HG03521 (cell line): ENCODE measurements around the gene TMEM237.

Experiments
- ATAC-seq: cut with Tn5 transposase; IDR thresholded peaks from one replicate; pipeline ENCODE4 v1.9.1; 2021; ENCODE audit warnings: mild to moderate bottlenecking, moderate library complexity; ENCODE audit not compliant: unreplicated experiment

The TMEM237 gene

GRCh38 chr2:201642579-201643215 is 606 bp downstream of the TMEM237 start:
- ATAC-seq, result peak; percentile 82

- ATAC-seq, result peak; percentile 26
These were observed 1.2 kb downstream of the TMEM237 start for GRCh38 chr2:201642086-201642578.

DNA sequence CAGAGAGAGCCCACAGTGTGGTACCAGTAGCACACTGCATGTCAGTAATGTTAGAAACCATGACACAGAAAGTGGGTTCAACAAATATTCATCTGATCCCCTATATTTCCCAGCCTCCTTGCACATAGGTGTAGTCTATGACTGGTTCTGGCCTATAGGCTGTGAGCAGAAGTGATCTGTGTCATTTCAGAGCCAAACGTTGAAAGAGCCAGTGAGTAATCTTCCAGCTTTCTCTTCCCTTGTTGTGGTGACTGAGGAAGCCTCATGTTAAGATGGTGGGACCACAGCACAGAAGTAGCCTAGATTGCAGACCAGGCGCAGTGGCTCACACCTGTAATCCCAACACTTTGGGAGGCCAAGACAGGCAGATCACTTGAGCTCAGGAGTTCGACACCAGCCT is 4.1 kb downstream of the TMEM237 start:
- ATAC-seq, result no peak

GRCh38 chr2:201638326-201638725 is 5.0 kb downstream of the TMEM237 start:
- ATAC-seq, result no peak

DNA sequence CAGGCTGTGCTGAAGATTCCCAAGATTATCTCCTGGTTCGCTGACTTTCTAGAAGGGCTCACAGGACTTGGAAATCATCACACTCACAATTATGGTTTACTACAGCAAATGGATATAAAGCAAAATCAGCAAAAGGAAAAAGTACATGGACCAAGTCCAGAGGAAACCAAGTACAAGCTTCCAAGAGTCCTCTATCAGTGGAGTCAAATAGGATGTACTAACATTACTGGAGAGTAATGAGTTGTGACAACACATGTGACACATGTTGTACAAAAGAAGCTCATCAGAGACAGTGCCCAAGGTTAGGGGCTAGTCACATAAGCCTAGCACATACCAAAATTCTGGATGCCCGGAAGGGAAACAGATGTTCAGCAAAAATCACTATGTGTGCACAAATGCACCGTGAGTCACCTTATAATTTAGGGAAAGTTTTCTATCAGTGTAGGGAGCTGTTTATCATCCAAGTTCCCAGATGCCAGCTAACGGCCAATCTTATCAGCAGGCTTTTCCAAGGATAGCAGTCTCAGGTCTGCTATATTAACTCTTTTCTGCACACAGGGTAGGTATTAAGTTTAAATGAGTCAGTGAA is 9.5 kb downstream of the TMEM237 start:
- no peak for ATAC-seq

GRCh38 chr2:201631041-201631440 is 12.3 kb downstream of the TMEM237 start:
- no peak for ATAC-seq

- no peak for ATAC-seq
These were observed 12.7 kb downstream of the TMEM237 start for GRCh38 chr2:201630577-201630976.

DNA sequence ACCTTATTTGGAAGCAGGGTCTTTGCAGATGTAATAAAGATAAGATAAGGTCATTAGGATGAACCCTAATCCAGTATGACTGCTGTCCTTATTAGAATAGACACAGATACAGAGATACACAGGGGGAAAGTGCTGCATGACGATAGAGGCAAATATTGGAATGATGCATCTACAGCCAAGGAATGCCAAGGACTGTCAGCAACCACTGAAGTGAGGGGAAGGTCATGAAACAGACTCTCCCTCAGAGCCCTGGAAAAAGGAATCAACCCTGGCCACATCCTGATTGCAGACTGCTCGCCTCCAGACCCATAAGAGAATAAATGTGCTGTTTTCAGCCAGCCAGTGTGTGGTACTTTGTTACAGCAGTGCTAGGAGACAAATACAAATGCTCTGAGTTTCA is 14.8 kb downstream of the TMEM237 start:
- ATAC-seq, result no peak

- no peak for ATAC-seq
These were observed 20.9 kb downstream of the TMEM237 start for GRCh38 chr2:201622306-201622970.

DNA sequence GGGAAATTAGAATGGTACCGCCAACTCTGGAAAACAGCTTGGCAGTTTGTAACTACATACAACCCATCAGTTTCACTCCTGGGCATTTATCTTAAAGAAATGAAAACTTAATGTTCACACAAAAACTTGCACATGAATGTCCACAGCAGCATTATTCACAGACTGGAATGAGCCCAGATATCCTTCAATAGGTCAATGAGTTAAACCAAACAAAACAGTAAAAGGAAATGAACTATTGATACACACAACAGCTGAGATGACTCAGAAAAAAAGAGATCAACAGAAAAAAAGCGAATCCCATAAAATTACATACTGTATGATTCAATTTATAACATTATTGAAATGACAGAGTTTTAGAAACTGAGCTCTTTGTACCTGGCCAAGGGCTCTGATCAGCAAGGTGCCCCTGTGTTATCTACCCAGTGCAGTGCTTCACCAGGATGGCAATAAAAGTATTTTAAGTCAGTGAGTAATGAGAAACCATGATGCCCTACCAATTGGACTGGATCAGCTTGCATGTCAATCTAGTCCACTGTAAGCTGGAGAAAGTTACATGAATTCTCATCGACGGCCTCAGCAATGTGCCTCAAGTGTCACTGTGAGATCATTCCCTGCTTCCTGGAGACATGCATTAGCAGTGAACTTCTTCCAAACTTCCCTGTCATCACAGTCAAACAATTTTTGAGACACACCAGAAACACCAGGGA is 21.9 kb downstream of the TMEM237 start:
- no peak for ATAC-seq

DNA sequence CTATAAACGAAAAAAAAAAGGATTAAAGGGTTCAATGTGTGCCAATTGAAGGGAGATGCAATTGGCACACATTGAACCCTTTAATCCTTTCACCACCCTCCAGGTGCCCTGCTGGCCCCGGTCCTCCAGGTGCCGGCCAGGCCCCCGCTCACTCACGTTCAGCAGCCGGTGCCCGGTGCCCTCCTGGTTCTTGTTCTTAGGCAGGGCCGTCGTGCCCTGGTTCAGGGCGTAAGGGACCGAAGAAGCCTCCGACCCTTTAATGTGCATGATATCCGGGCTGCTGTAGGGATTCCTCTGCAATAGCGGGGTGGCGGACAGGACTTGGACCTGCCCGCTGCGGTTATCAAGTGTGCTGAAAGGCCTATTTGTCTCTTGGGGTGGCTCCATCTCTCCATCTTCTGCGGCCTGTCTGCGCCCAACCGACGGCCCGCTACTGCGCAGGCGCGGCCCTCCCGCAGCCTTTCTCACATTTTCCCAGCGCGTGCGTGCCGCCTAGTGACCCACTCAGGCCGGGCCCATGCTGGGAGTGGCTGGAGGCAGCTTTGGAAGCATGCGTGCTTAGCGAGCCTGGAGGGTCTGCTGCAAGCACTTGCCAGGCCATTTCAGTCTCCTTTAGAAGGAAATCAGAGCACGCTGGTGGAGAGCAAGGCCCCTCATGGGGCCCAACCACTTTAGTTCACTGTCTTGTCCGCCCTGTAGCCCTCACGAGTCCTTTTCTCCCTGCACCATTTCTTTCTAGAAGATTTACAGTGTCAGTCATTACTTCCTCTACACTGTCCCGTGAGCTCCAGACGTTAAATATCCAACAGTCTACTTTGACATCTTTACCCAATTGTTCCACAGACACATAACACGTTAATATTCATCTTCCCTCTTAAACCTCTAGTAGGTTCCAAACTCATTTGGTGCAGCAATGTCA is 24.3 kb downstream of the TMEM237 start:
- no peak for ATAC-seq

DNA sequence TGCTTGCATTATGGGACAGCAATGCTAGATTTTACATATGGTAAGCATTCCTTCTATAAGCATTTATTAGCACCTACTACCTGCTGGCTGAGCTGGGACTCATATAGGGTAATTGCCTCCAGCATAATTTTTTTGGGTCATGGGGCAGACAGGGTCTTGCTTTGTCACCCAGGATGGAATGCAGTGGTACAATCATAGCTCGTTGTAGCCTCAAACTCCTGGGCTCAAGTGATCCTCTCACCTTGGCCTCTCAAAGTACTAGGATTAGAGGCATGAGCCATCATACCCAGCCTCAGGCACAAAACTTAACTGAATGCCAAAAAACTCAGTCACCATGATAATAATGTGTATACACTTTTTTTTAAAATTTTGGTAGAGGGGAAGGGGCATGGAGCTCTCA is 35.3 kb downstream of the TMEM237 start:
- ATAC-seq, result no peak

DNA sequence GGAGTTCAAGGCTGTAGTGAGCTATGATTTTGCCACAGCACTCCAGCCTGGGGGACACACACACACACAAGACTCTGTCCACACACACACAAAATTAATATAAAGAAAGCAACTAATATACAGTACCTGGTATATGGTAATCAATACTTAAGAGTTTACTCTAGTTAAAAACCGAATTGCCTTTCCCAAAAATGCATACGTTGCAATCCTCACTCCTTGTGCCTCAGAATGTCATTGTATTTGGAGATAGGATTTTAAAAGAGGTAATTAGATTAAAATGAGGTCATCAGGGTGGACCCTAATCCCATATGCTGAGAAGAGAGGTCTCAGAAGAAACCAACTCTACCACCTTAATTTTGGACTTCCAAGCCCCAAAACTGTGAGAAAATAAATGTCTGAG is 35.7 kb downstream of the TMEM237 start:
- no peak for ATAC-seq

GRCh38 chr2:201600906-201601305 is 42.4 kb downstream of the TMEM237 start:
- ATAC-seq, result no peak

- ATAC-seq, result no peak
These were observed 45.9 kb downstream of the TMEM237 start for GRCh38 chr2:201597397-201597796.

DNA sequence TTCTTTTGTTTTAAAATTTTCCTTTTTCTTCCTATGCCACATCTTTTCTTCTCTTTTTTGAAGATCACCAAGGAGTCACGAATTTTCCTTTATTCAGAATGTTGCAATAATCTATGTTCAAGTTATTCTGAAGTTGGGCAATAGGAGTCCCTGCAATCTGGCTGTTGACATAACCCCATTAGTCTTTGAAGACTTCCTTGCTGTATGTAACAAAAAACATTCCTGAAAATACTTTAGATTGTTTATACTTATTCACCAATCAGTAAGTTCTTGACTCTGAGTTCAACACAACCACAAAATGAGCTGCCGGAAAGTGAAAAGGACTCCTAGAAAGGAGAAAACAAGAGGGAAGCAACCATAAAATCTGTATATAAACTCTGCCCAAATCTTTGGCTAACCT is 62.8 kb downstream of the TMEM237 start:
- no peak for ATAC-seq

- no peak for ATAC-seq
These were observed 63.8 kb downstream of the TMEM237 start for GRCh38 chr2:201579536-201579935.

- no peak for ATAC-seq
These were observed 67.3 kb downstream of the TMEM237 start for GRCh38 chr2:201575971-201576370.

GRCh38 chr2:201574766-201575165 is 68.5 kb downstream of the TMEM237 start:
- ATAC-seq, result no peak

DNA sequence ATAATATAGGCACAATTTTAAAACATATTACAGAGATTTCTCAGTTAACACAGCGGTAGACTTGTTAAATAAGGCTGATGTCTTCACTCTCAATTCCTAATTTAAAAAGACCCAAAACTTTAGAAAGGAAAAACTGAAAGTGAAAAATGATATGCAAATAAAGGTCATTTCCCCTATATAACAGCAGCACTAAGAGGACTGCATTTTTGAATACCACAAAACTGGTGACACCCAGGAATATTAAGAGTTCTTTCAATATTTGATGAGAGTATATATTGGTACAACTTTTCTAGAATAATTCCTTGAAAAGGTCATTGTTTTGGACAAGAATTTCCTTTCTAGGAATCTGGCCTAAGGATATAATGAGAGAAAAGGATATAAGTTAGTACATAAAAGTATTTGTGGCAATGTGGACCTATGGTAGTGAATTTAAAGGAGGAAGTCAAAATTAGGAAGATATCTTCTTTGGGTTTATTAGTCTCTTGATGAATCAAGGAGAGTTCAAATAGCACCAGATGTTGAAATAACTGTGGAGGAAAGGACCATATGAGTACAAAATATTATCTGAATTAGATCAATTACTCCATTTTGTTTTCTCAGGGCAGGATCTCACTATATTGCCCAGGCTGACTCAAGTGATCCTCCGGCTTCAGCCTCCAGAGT is 70.3 kb downstream of the TMEM237 start:
- ATAC-seq, result no peak
